GM12864 (cell line): ENCODE results near the gene RBM26.

ENCODE experiments used
- DNase-seq: peaks from one replicate; pipeline ENCODE4 v3.0.0-alpha.2; 2011; ENCODE audit warnings: low read depth
- H3K4me3 ChIP-seq: 2 replicates; pipeline ENCODE4 v1.5.1; 2011; ENCODE audit warnings: mild to moderate bottlenecking, low read depth, low read length, control low read depth
- CTCF ChIP-seq: IDR thresholded peaks from 2 replicates; pipeline ENCODE4 v1.5.1; 2011; ENCODE audit warnings: low read depth, mild to moderate bottlenecking, moderate library complexity, low read length, control low read depth, inconsistent platforms; ENCODE audit errors: missing control alignments

Gene RBM26

GRCh38 chr13:79407349-79407979 lies 1.4 kb upstream of the RBM26 start:
- H3K4me3 ChIP-seq, result peak overlapping the region; percentile 64; the same call in 1 of the 2 replicates
- no peak for TF ChIP-seq CTCF
- no peak for DNase-seq

GRCh38 chr13:79406597-79406908 lies 498 bp upstream of the RBM26 start:
- peak; percentile 7 for TF ChIP-seq CTCF
- H3K4me3 ChIP-seq, result peak overlapping the region; percentile 64
- no peak for DNase-seq

GRCh38 chr13:79405501-79405830 lies 589 bp downstream of the RBM26 start:
- TF ChIP-seq CTCF, result no peak
- peak overlapping the region; percentile 64 for H3K4me3 ChIP-seq
- no peak for DNase-seq

- no peak for DNase-seq
- no peak for TF ChIP-seq CTCF
These were observed 1.1 kb downstream of the RBM26 start for GRCh38 chr13:79404985-79405384.

GRCh38 chr13:79404361-79404760 lies 1.7 kb downstream of the RBM26 start:
- TF ChIP-seq CTCF, result no peak
- DNase-seq, result no peak
- peak overlapping the region; percentile 64 for H3K4me3 ChIP-seq

More at GRCh38 chr13:79404985-79405384, 1.1 kb downstream of the RBM26 start:
- peak overlapping the region; percentile 64 for H3K4me3 ChIP-seq

GRCh38 chr13:79403113-79403512 lies 2.9 kb downstream of the RBM26 start:
- TF ChIP-seq CTCF, result no peak
- peak overlapping the region; percentile 64 for H3K4me3 ChIP-seq
- no peak for DNase-seq

GRCh38 chr13:79402679-79403078 lies 3.4 kb downstream of the RBM26 start:
- no peak for DNase-seq
- TF ChIP-seq CTCF, result no peak
- no peak overlapping the region; the same call in 1 of the 2 replicates for H3K4me3 ChIP-seq
